GM12878 (cell line): ENCODE results near the gene CLEC16A. TPM values are rescaled to one million over a fixed set of nuclear protein-coding genes. Genes with fewer than 3 reads are reported as not detected.

Source experiments
- ATAC-seq: fragments of 200-7000 bp; cut with Tn5 transposase; 3 replicates; pipeline ENCODE4 v1.9.1; 2020; ENCODE audit warnings: mild to moderate bottlenecking, moderate library complexity
- BruUV-seq: library from RNA; stranded (reverse); fragments of 400-500 nt; replicated peaks from 2 replicates; lab custom pipeline; 2021; lab: Mats Ljungman, UMichigan
- CTCF ChIA-PET: fragments of 300-600 bp; sonication (Branson Sonifier 250); formaldehyde crosslinking; extraction: SDS; loops from one replicate; lab custom pipeline; 2021; ENCODE audit warnings: inconsistent platforms; lab: Yijun Ruan, JAX
- POLR2A ChIA-PET: fragments of 350-600 bp; formaldehyde crosslinking; extraction: SDS; loops from one replicate; lab custom pipeline; 2021; ENCODE audit warnings: inconsistent platforms; lab: Charles Lee
- RAD21 ChIA-PET: fragments of 300-600 bp; sonication (Branson Sonifier 250); formaldehyde crosslinking; loops from one replicate; lab custom pipeline; 2023; ENCODE audit warnings: antibody characterized with exemption; ENCODE audit not compliant: unreplicated experiment; lab: Charles Lee
- SMC1A ChIA-PET: fragments of 300-600 bp; sonication (Branson Sonifier 250); formaldehyde crosslinking; loops from one replicate; lab custom pipeline; 2023; ENCODE audit not compliant: unreplicated experiment, uncharacterized antibody; lab: Charles Lee
- DNase-seq: peaks from one replicate; pipeline ENCODE4 v3.0.0-alpha.2; 2011; ENCODE audit warnings: low read depth, low spot score
- FAIRE-seq: peaks from 3 replicates; lab custom pipeline; 2011; peaks lifted over from hg19 to GRCh38; lab: Jason Lieb, UNC
- H2AFZ ChIP-seq: 2 replicates; pipeline ENCODE4 v1.6.0; 2011; ENCODE audit warnings: low read depth, low read length, control low read depth; ENCODE audit not compliant: control insufficient read depth
- H3K27ac ChIP-seq: 2 replicates; pipeline ENCODE4 v1.5.1; 2011; ENCODE audit warnings: control low read depth; ENCODE audit not compliant: control insufficient read depth, insufficient read depth
- H3K27me3 ChIP-seq, 2 experiments: replicated peaks in 1 of 2; 2 replicates each; pipeline versions ENCODE4 v1.6.0 to v1.6.1; 2011; ENCODE audit warnings: low read length in 1 of 2; ENCODE audit not compliant: control insufficient read depth in 2 of 2, insufficient read depth in 2 of 2
- H3K36me3 ChIP-seq, 2 experiments: 2 replicates each; pipeline ENCODE4 v1.5.1; 2011; ENCODE audit warnings: low read length in 1 of 2; ENCODE audit not compliant: control insufficient read depth in 2 of 2, insufficient read depth in 2 of 2
- H3K4me1 ChIP-seq: 2 replicates; pipeline ENCODE4 v1.6.1; 2011; ENCODE audit warnings: mild to moderate bottlenecking, low read length, moderate library complexity, mixed read lengths; ENCODE audit not compliant: control insufficient read depth, insufficient read depth
- H3K4me2 ChIP-seq: 2 replicates; pipeline ENCODE4 v1.6.0; 2011; ENCODE audit warnings: control low read depth; ENCODE audit not compliant: control insufficient read depth, insufficient read depth
- H3K4me3 ChIP-seq: fragments of 200-600 bp; sonication (generic); 2 replicates; pipeline ENCODE4 v1.5.1; 2016
- H3K79me2 ChIP-seq: 2 replicates; pipeline ENCODE4 v1.6.0; 2011; ENCODE audit warnings: low read length; ENCODE audit not compliant: control insufficient read depth, insufficient read depth
- H3K9ac ChIP-seq: 2 replicates; pipeline ENCODE4 v1.8.0; 2011; ENCODE audit warnings: low read length, control low read depth, mixed read lengths; ENCODE audit not compliant: control insufficient read depth, insufficient read depth
- H3K9me3 ChIP-seq: replicated peaks from 3 replicates; pipeline ENCODE4 v1.5.1; 2011; ENCODE audit warnings: mild to moderate bottlenecking, low read length; ENCODE audit not compliant: control insufficient read depth, insufficient read depth
- H4K20me1 ChIP-seq: 2 replicates; pipeline ENCODE4 v1.6.0; 2011; ENCODE audit not compliant: control insufficient read depth, insufficient read depth
- EGR1 ChIP-seq, 2 experiments: IDR thresholded peaks; 1 replicate in 1 of 2; 2 replicates in 1 of 2; pipeline ENCODE4 v1.6.1; 2011 to 2012; ENCODE audit warnings: low read depth in 2 of 2, low read length in 2 of 2, borderline replicate concordance in 1 of 2, mild to moderate bottlenecking in 1 of 2, moderate library complexity in 1 of 2
- ELK1 ChIP-seq: IDR thresholded peaks from 2 replicates; pipeline ENCODE4 v1.6.1; 2012; ENCODE audit warnings: low read depth, low read length, improper control_type of control experiment
- IRF4 ChIP-seq: IDR thresholded peaks from 2 replicates; pipeline ENCODE4 v1.6.1; 2011; ENCODE audit warnings: low read depth, low read length
- JUNB ChIP-seq: IDR thresholded peaks from 2 replicates; pipeline ENCODE4 v1.6.1; 2016; ENCODE audit warnings: antibody characterized with exemption, mild to moderate bottlenecking
- KLF5 ChIP-seq: fragments of 450-650 bp; IDR thresholded peaks from 2 replicates; pipeline ENCODE4 v1.6.1; 2014; ENCODE audit warnings: mild to moderate bottlenecking; ENCODE audit not compliant: partially characterized antibody
- SREBF1 ChIP-seq: IDR thresholded peaks from 2 replicates; pipeline ENCODE4 v1.6.1; 2012; ENCODE audit warnings: mild to moderate bottlenecking, low read length
- SRF ChIP-seq, 2 experiments: IDR thresholded peaks; 2 replicates each; pipeline ENCODE4 v1.6.1; 2011; ENCODE audit warnings: low read depth in 2 of 2, low read length in 2 of 2, mild to moderate bottlenecking in 1 of 2, moderate library complexity in 1 of 2
- TCF12 ChIP-seq: IDR thresholded peaks from 2 replicates; pipeline ENCODE4 v1.6.1; 2011; ENCODE audit warnings: low read depth, mild to moderate bottlenecking, low read length
- ZNF384 ChIP-seq: IDR thresholded peaks from 2 replicates; pipeline ENCODE4 v1.6.1; 2012; ENCODE audit warnings: low read depth, mild to moderate bottlenecking, low read length, improper control_type of control experiment, borderline replicate concordance
- WGBS: methylation state at CpG from one replicate; pipeline ENCODE4 v1.1.6; 2016; ENCODE audit warnings: low lambda C conversion rate; ENCODE audit not compliant: insufficient replicate concordance, insufficient coverage; ENCODE audit errors: missing lambda C conversion rate; 5-methylcytosine and 5-hydroxymethylcytosine counted together
- in situ Hi-C: fragments of 300-500 bp; cut with MboI; formaldehyde crosslinking; loops from 9 replicates; pipeline ENCODE4 v1.14.3; 2018; ENCODE audit warnings: mixed read lengths
- intact Hi-C: fragments of 100-400 bp; cut with micrococcal nuclease; formaldehyde crosslinking; loops from one replicate; pipeline ENCODE4 v1.14.2; 2022; ENCODE audit not compliant: unreplicated experiment
- polyA plus RNA-seq, 11 experiments: library from polyadenylated mRNA; depleted of rRNA in 4 of 11; unstranded in 6 of 11; stranded (reverse) in 5 of 11; fragments of >200 nt; fragmentation: Nextera tagmentation in 4 of 11; fragmentation: Illumina TruSeq in 1 of 11; extraction: Ambion mirVana in 4 of 11; extraction: Trizol in 1 of 11; gene quantifications; 1 replicate in 1 of 11; 2 replicates in 10 of 11; pipeline versions ENCODE4 v1.2.1 to v1.2.3, GENCODE V29; 2011 to 2016; ENCODE audit warnings: inconsistent platforms in 2 of 11, missing spikeins in 2 of 11, low read depth in 1 of 11
- total RNA-seq, 4 experiments: library from RNA; depleted of rRNA in 3 of 4; stranded (reverse); fragments of >200 nt in 3 of 4; fragmentation: Illumina TruSeq in 1 of 4; extraction: Trizol in 1 of 4; gene quantifications; 2 replicates each; pipeline versions ENCODE4 v1.2.1 to v1.2.3, GENCODE V29; 2013 to 2021
- TF ChIP-seq, protein P1 (sequence below): fragments of 450-650 bp; IDR thresholded peaks from 2 replicates; pipeline ENCODE4 v1.6.1; 2018; ENCODE audit warnings: mild to moderate bottlenecking, low read depth, moderate library complexity; ENCODE audit not compliant: partially characterized antibody
- TF ChIP-seq, protein P2 (sequence below): fragments of 450-650 bp; IDR thresholded peaks from 2 replicates; pipeline ENCODE4 v1.6.1; 2014; ENCODE audit warnings: mild to moderate bottlenecking

CLEC16A gene
- total and polyA plus RNA-seq, 10 of the 15 experiments (the other 5 are each of a cell fraction or from before 2014, with no cell fraction given), result 1.5 to 28.8 (median 19.2) TPM

DNA sequence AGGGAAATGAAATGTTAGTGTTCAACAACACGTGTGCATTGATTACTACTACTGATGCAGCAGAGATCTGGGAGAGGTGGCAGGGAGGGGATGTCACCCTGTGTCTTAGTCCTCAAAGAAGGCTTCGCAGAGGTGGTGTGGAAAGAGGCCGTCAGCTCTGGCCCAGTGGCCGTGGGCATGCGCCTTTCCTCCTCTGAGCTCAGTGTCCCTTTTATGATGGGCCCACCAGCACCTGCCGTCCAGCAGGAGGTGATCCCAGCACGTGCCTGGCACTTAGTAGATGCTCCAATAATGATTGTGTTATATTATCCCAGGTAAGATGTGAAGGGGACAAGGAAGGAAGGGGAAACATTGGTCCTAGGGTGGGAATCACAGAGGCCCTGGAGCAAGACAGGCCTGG is 106.2 kb downstream of the CLEC16A start (continued):
- TF ChIP-seq EGR1 (IDR thresholded peaks at IDR 0.05; ENCODE audit: borderline replicate concordance in 1 of 2, low read depth in 2 of 2, low read length in 2 of 2) (no peak), SREBF1 (no peak)

DNA sequence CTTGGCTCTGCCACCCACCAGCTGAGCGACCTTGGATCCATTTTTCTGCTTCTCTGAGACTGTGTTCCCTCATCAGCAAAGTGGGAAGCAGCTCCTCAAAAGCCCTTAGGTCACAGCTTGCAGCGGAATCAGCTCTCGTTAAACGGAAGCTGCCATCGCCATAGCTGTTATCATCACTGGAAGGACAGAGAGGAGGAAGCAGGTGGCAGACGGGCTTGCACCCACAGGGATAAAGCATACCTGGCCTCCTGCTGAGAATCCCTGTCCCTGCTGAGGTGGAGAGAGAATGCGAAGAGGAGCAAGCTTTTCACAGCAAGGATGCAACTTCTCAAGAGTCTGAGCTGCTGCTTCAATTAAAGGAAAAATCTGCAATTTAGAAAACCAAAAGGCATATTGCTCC is 106.6 kb downstream of the CLEC16A start:
- peaks cover 6 to 10% of the 10 kb centered on the region in 2 experiments; a peak in 3 of 4 replicates for H3K36me3 ChIP-seq
- WGBS, result 91% methylated on average over 7 of the region's 7 CpGs
- POLR2A ChIA-PET, result no interaction called here

More for the DNA sequence above, 106.6 kb downstream of the CLEC16A start:
- no peak overlapping the region for H3K4me3 ChIP-seq
- no peaks in the 10 kb centered on the region for H3K9me3 ChIP-seq
- no peak overlapping the region for H3K4me2 ChIP-seq
- H4K20me1 ChIP-seq, result no peaks in the 10 kb centered on the region
- in situ Hi-C loops (no loop called here), intact Hi-C loops (no loop called here)
- H3K4me1 ChIP-seq, result peaks cover 20% of the 10 kb centered on the region
- no peak overlapping the region for H3K27ac ChIP-seq
- TF ChIP-seq SRF (IDR thresholded peaks at IDR 0.05; ENCODE audit: low read depth in 2 of 2, low read length in 2 of 2), result no peak
- TF ChIP-seq KLF5, result no peak
- TF ChIP-seq JUNB, result no peak
- TF ChIP-seq IRF4, result no peak
- TF ChIP-seq ZNF384, result no peak
- TF ChIP-seq, protein P1, sequence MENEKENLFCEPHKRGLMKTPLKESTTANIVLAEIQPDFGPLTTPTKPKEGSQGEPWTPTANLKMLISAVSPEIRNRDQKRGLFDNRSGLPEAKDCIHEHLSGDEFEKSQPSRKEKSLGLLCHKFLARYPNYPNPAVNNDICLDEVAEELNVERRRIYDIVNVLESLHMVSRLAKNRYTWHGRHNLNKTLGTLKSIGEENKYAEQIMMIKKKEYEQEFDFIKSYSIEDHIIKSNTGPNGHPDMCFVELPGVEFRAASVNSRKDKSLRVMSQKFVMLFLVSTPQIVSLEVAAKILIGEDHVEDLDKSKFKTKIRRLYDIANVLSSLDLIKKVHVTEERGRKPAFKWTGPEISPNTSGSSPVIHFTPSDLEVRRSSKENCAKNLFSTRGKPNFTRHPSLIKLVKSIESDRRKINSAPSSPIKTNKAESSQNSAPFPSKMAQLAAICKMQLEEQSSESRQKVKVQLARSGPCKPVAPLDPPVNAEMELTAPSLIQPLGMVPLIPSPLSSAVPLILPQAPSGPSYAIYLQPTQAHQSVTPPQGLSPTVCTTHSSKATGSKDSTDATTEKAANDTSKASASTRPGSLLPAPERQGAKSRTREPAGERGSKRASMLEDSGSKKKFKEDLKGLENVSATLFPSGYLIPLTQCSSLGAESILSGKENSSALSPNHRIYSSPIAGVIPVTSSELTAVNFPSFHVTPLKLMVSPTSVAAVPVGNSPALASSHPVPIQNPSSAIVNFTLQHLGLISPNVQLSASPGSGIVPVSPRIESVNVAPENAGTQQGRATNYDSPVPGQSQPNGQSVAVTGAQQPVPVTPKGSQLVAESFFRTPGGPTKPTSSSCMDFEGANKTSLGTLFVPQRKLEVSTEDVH, result no peak
- TF ChIP-seq, protein P2, sequence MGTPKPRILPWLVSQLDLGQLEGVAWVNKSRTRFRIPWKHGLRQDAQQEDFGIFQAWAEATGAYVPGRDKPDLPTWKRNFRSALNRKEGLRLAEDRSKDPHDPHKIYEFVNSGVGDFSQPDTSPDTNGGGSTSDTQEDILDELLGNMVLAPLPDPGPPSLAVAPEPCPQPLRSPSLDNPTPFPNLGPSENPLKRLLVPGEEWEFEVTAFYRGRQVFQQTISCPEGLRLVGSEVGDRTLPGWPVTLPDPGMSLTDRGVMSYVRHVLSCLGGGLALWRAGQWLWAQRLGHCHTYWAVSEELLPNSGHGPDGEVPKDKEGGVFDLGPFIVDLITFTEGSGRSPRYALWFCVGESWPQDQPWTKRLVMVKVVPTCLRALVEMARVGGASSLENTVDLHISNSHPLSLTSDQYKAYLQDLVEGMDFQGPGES, result no peak
- TF ChIP-seq ELK1, result no peak
- no peak for TF ChIP-seq TCF12
- BruUV-seq, result no TSS peak
- ChIA-PET RAD21 (interaction anchor here (1.1 to 1.2 kb wide), 2 partner anchors 205 to 481 kb away, joined by 4 to 5 read pairs; partner anchors contain the start of gene SOCS1), CTCF (no interaction called here), SMC1A (interaction anchor here (1.0 to 1.4 kb wide), 4 partner anchors 44 to 208 kb away, joined by 3 to 6 read pairs (median 4); no protein-coding TSS in a partner anchor)
- no peak overlapping the region for H2AFZ ChIP-seq
- FAIRE-seq (no peak), DNase-seq (no peak), ATAC-seq (no peak)
- no peaks in the 10 kb centered on the region for H3K79me2 ChIP-seq
- no peaks in the 10 kb centered on the region for H3K27me3 ChIP-seq
- H3K9ac ChIP-seq, result no peak overlapping the region
